Thoracic aorta (tissue), 2 donors: ENCODE results near the gene SPATA6L. TPM values are rescaled to one million over a fixed set of nuclear protein-coding genes. Genes with fewer than 3 reads are reported as not detected.
"Not testable (repeated sequence)": the region's sequence is repeated elsewhere in the genome, so short reads cannot be mapped to it uniquely, and the experiment has no call there.

Experiments
- ATAC-seq: fragments of 150-250 bp; one replicate; pipeline ENCODE4 v1.8.0; 2017; ENCODE audit warnings: low read depth; ENCODE audit not compliant: insufficient number of reproducible peaks, low FRiP score
- DNase-seq: peaks from one replicate; pipeline ENCODE4 v3.0.0-alpha.2; 2020; ENCODE audit warnings: low spot score
- H3K27ac ChIP-seq, 2 donors: fragments of 200-600 bp; sonication (generic); 1 replicate in 1 of 2; 2 replicates in 1 of 2; pipeline ENCODE4 v1.5.1; 2016; ENCODE audit warnings: mild to moderate bottlenecking in 2 of 2, moderate library complexity in 2 of 2
- H3K27me3 ChIP-seq: fragments of 200-600 bp; sonication (generic); replicated peaks from 2 replicates; pipeline ENCODE4 v1.6.0; 2016; ENCODE audit warnings: mild to moderate bottlenecking; ENCODE audit not compliant: insufficient read depth
- H3K36me3 ChIP-seq: fragments of 200-600 bp; sonication (generic); one replicate; pipeline ENCODE4 v1.5.1; 2016
- H3K4me1 ChIP-seq, 2 donors: fragments of 200-600 bp; sonication (generic); 1 replicate in 1 of 2; 2 replicates in 1 of 2; pipeline versions ENCODE4 v1.5.1 to v1.6.0; 2016; ENCODE audit warnings: low read depth in 2 of 2, mild to moderate bottlenecking in 1 of 2; ENCODE audit not compliant: control insufficient read depth in 1 of 2
- H3K4me3 ChIP-seq: fragments of 200-600 bp; sonication (generic); 2 replicates; pipeline ENCODE4 v1.5.1; 2016; ENCODE audit warnings: mild to moderate bottlenecking
- H3K9me3 ChIP-seq: fragments of 200-600 bp; sonication (generic); 2 replicates; pipeline ENCODE4 v1.5.1; 2016
- CTCF ChIP-seq: fragments of 200-600 bp; sonication (generic); IDR thresholded peaks from one replicate; pipeline ENCODE4 v1.5.1; 2019; ENCODE audit warnings: antibody characterized with exemption
- total RNA-seq, 2 donors: library from RNA; depleted of rRNA; stranded (reverse); fragments of >200 nt; gene quantifications; one replicate each; pipeline versions ENCODE4 v1.1.0 to v1.2.3, GENCODE V29; 2016

SPATA6L gene
- total RNA-seq, 2 donors from 2014 or later = 1.8 to 2.4 TPM

- ATAC-seq = no peak
Observed at GRCh38 chr9:4662989-4663792, 3.1 kb downstream of the SPATA6L start.

DNA sequence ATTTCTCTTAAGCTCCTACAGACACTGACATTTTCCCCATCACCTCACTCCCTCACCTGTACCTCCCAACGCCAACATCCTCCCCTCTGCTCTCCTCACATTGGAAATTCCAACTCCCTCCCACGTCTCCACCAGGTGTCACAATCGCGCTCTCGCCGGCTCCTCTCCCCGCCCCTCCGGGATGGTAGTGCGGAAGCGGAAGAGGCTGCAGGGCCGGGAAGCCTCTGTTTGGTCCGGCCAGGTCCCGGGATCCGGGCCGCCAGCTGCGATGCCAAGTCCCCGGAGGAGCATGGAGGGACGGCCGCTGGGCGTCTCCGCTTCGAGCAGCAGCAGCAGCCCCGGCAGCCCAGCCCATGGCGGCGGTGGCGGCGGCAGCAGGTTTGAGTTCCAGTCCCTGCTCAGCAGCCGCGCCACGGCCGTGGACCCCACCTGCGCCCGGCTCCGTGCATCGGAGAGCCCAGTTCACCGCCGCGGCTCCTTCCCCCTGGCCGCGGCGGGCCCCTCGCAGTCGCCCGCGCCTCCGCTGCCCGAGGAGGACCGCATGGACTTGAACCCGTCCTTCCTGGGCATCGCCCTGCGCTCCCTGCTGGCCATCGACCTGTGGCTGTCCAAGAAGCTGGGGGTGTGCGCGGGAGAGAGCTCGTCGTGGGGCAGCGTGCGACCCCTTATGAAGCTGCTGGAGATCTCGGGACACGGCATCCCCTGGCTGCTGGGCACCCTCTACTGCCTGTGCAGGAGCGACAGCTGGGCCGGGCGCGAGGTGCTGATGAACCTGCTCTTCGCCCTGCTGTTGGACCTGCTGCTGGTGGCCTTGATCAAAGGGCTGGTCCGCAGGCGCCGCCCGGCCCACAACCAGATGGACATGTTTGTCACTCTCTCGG lies 3.9 kb downstream of the SPATA6L start, which contains the start of gene PLPP6:
TSS of gene PLPP6 (plus strand) at position 187 of the 881 bp plus-strand sequence. CDS start at position 269, 82 bp downstream.
- TF ChIP-seq CTCF = peak; percentile 29
- H3K4me1 ChIP-seq = peaks cover 13 to 47% of the 10 kb centered on the region in 2 donors
- DNase-seq (peak; percentile 51), ATAC-seq (peak; percentile 77)
- H3K9me3 ChIP-seq = no peaks in the 10 kb centered on the region
- peak within 1 kb of the TSS; percentile 64 to 74 for H3K27ac ChIP-seq
- no peaks in the 10 kb centered on the region for H3K27me3 ChIP-seq
- H3K36me3 ChIP-seq = no peaks in the 10 kb centered on the region
- peak within 1 kb of the TSS; percentile 90 for H3K4me3 ChIP-seq

More at GRCh38 chr9:4662989-4663792, 3.1 kb downstream of the SPATA6L start:
- H3K9me3 ChIP-seq = no peaks in the 10 kb centered on the region
- peak overlapping the region; percentile 64 to 74 for H3K27ac ChIP-seq
- H3K27me3 ChIP-seq = no peaks in the 10 kb centered on the region
- no peak for DNase-seq
- H3K4me1 ChIP-seq = peaks cover 13 to 47% of the 10 kb centered on the region in 2 donors
- H3K4me3 ChIP-seq = peak overlapping the region; percentile 90
- H3K36me3 ChIP-seq = no peaks in the 10 kb centered on the region
- TF ChIP-seq CTCF = no peak

- TF ChIP-seq CTCF = no peak
- DNase-seq (no peak), ATAC-seq (no peak)
- Histone ChIP-seq H3K36me3 (no peaks in the 10 kb centered on the region), H3K27ac (peak overlapping the region; percentile 64 to 74), H3K27me3 (no peaks in the 10 kb centered on the region), H3K4me1 (peaks cover 13 to 44% of the 10 kb centered on the region in 2 donors), H3K4me3 (peak overlapping the region; percentile 90), H3K9me3 (no peaks in the 10 kb centered on the region)
Observed at GRCh38 chr9:4661611-4662010, 4.7 kb downstream of the SPATA6L start.

GRCh38 chr9:4661165-4661564 lies 5.1 kb downstream of the SPATA6L start:
- H3K27me3 ChIP-seq = no peaks in the 10 kb centered on the region
- H3K4me1 ChIP-seq = peaks cover 13 to 42% of the 10 kb centered on the region in 2 donors
- no peaks in the 10 kb centered on the region for H3K9me3 ChIP-seq
- peak overlapping the region in 1 of 2 donors; percentile 74 for H3K27ac ChIP-seq
- DNase-seq (no peak), ATAC-seq (no peak)
- TF ChIP-seq CTCF = no peak
- peak overlapping the region; percentile 90 for H3K4me3 ChIP-seq
- H3K36me3 ChIP-seq = no peaks in the 10 kb centered on the region

- peak overlapping the region in 1 of 2 donors; percentile 74 for H3K27ac ChIP-seq
- not testable (repeated sequence) for ATAC-seq, H3K9me3 ChIP-seq, H3K27me3 ChIP-seq, H3K36me3 ChIP-seq, DNase-seq, H3K4me3 ChIP-seq
- H3K4me1 ChIP-seq = peaks cover 13 to 39% of the 10 kb centered on the region in 2 donors
Observed at GRCh38 chr9:4660665-4661064, 5.6 kb downstream of the SPATA6L start.
